ENCODE data around the gene RIMBP3C.
"Not testable (repeated sequence)": the region's sequence is repeated elsewhere in the genome, so short reads cannot be mapped to it uniquely, and the experiment has no call there.

RIMBP3C gene

GRCh38 chr22:21551361-21551760 lies at the start of gene RIMBP3C:
TSS of gene RIMBP3C (minus strand) at chr22:21551461. CDS start at chr22:21550976, 485 bp downstream.
- not testable (repeated sequence) for DNase-seq (ENCODE audit: low read depth)

GRCh38 chr22:21599053-21599893 lies 48.0 kb upstream of the RIMBP3C start:
- no peak for DNase-seq (ENCODE audit: low read depth)

- DNase-seq (ENCODE audit: low read depth): no peak
Observed at GRCh38 chr22:21598302-21598701, 47.0 kb upstream of the RIMBP3C start.

GRCh38 chr22:21596356-21597135 lies 45.3 kb upstream of the RIMBP3C start:
- DNase-seq (ENCODE audit: low read depth): not testable (repeated sequence)

- DNase-seq (ENCODE audit: low read depth): no peak
Observed at GRCh38 chr22:21594865-21595452, 43.7 kb upstream of the RIMBP3C start.

GRCh38 chr22:21593406-21594232 lies 42.4 kb upstream of the RIMBP3C start:
- DNase-seq (ENCODE audit: low read depth): no peak

- no peak for DNase-seq (ENCODE audit: low read depth)
Observed at GRCh38 chr22:21592422-21592821, 41.2 kb upstream of the RIMBP3C start.

GRCh38 chr22:21591695-21592094 lies 40.4 kb upstream of the RIMBP3C start:
- DNase-seq (ENCODE audit: low read depth): no peak

- no peak for DNase-seq (ENCODE audit: low read depth)
Observed at GRCh38 chr22:21590809-21591641, 39.8 kb upstream of the RIMBP3C start.

GRCh38 chr22:21589396-21589795 lies 38.1 kb upstream of the RIMBP3C start:
- no peak for DNase-seq (ENCODE audit: low read depth)

- DNase-seq (ENCODE audit: low read depth): no peak
Observed at GRCh38 chr22:21587803-21588611, 36.7 kb upstream of the RIMBP3C start.

GRCh38 chr22:21585389-21585788 lies 34.1 kb upstream of the RIMBP3C start:
- DNase-seq (ENCODE audit: low read depth): no peak

- no peak for DNase-seq (ENCODE audit: low read depth)
Observed at GRCh38 chr22:21582801-21583740, 31.8 kb upstream of the RIMBP3C start.

- DNase-seq (ENCODE audit: low read depth): not testable (repeated sequence)
Observed at GRCh38 chr22:21581009-21581713, 29.9 kb upstream of the RIMBP3C start.

GRCh38 chr22:21580623-21581007 lies 29.4 kb upstream of the RIMBP3C start:
- DNase-seq (ENCODE audit: low read depth): not testable (repeated sequence)

- no peak for DNase-seq (ENCODE audit: low read depth)
Observed at GRCh38 chr22:21579474-21579851, 28.2 kb upstream of the RIMBP3C start.

GRCh38 chr22:21573750-21574494 lies 22.7 kb upstream of the RIMBP3C start:
- no peak for DNase-seq (ENCODE audit: low read depth)
